ENCODE measurements around the gene ASPHD2.

DNA sequence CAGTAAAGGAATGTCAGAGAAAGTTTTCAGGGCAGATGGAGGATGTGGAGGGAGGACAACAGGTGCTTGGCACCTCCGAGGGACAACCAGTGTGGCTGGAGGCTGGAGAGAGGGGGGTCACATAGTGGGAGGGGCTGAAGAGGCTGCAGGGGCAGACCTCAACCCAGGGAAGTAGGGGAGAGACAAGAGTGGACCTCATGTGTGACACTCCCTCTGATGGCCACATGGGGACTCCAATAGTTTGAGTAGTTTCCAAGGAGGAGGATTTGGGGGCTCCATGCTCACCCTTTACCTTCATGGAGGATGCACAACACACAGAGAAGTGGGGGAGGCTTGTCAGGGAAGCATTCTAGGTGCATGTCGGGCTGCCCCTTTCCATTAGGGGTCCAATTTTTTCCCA, 35.1 kb upstream of the ASPHD2 start:
- no peak for TF ChIP-seq ZNF235 (CRISPR knock-in tag; IDR thresholded peaks at IDR 0.05; ENCODE audit: borderline replicate concordance)
- TF ChIP-seq, protein P1, sequence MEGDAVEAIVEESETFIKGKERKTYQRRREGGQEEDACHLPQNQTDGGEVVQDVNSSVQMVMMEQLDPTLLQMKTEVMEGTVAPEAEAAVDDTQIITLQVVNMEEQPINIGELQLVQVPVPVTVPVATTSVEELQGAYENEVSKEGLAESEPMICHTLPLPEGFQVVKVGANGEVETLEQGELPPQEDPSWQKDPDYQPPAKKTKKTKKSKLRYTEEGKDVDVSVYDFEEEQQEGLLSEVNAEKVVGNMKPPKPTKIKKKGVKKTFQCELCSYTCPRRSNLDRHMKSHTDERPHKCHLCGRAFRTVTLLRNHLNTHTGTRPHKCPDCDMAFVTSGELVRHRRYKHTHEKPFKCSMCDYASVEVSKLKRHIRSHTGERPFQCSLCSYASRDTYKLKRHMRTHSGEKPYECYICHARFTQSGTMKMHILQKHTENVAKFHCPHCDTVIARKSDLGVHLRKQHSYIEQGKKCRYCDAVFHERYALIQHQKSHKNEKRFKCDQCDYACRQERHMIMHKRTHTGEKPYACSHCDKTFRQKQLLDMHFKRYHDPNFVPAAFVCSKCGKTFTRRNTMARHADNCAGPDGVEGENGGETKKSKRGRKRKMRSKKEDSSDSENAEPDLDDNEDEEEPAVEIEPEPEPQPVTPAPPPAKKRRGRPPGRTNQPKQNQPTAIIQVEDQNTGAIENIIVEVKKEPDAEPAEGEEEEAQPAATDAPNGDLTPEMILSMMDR (CRISPR knock-in tag; IDR thresholded peaks at IDR 0.05), result no peak
- TF ChIP-seq, protein P2, sequence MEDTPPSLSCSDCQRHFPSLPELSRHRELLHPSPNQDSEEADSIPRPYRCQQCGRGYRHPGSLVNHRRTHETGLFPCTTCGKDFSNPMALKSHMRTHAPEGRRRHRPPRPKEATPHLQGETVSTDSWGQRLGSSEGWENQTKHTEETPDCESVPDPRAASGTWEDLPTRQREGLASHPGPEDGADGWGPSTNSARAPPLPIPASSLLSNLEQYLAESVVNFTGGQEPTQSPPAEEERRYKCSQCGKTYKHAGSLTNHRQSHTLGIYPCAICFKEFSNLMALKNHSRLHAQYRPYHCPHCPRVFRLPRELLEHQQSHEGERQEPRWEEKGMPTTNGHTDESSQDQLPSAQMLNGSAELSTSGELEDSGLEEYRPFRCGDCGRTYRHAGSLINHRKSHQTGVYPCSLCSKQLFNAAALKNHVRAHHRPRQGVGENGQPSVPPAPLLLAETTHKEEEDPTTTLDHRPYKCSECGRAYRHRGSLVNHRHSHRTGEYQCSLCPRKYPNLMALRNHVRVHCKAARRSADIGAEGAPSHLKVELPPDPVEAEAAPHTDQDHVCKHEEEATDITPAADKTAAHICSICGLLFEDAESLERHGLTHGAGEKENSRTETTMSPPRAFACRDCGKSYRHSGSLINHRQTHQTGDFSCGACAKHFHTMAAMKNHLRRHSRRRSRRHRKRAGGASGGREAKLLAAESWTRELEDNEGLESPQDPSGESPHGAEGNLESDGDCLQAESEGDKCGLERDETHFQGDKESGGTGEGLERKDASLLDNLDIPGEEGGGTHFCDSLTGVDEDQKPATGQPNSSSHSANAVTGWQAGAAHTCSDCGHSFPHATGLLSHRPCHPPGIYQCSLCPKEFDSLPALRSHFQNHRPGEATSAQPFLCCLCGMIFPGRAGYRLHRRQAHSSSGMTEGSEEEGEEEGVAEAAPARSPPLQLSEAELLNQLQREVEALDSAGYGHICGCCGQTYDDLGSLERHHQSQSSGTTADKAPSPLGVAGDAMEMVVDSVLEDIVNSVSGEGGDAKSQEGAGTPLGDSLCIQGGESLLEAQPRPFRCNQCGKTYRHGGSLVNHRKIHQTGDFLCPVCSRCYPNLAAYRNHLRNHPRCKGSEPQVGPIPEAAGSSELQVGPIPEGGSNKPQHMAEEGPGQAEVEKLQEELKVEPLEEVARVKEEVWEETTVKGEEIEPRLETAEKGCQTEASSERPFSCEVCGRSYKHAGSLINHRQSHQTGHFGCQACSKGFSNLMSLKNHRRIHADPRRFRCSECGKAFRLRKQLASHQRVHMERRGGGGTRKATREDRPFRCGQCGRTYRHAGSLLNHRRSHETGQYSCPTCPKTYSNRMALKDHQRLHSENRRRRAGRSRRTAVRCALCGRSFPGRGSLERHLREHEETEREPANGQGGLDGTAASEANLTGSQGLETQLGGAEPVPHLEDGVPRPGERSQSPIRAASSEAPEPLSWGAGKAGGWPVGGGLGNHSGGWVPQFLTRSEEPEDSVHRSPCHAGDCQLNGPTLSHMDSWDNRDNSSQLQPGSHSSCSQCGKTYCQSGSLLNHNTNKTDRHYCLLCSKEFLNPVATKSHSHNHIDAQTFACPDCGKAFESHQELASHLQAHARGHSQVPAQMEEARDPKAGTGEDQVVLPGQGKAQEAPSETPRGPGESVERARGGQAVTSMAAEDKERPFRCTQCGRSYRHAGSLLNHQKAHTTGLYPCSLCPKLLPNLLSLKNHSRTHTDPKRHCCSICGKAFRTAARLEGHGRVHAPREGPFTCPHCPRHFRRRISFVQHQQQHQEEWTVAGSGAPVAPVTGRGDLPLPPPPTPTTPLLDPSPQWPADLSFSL (CRISPR knock-in tag; IDR thresholded peaks at IDR 0.05), result no peak
- TF ChIP-seq ZBTB21 (CRISPR knock-in tag; IDR thresholded peaks at IDR 0.05), result no peak
- TF ChIP-seq TRIM24 (CRISPR knock-in tag; IDR thresholded peaks at IDR 0.05), result no peak
- TF ChIP-seq ZNF768 (CRISPR knock-in tag; IDR thresholded peaks at IDR 0.05), result no peak
- TF ChIP-seq, protein P3, sequence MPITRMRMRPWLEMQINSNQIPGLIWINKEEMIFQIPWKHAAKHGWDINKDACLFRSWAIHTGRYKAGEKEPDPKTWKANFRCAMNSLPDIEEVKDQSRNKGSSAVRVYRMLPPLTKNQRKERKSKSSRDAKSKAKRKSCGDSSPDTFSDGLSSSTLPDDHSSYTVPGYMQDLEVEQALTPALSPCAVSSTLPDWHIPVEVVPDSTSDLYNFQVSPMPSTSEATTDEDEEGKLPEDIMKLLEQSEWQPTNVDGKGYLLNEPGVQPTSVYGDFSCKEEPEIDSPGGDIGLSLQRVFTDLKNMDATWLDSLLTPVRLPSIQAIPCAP (CRISPR knock-in tag; IDR thresholded peaks at IDR 0.05; ENCODE audit: low read depth), result no peak
- TF ChIP-seq POLR2A (IDR thresholded peaks at IDR 0.05; ENCODE audit: insufficient read depth in 1 of 2, low read depth in 2 of 2, low read length in 2 of 2), result no peak
- TF ChIP-seq, protein P4, sequence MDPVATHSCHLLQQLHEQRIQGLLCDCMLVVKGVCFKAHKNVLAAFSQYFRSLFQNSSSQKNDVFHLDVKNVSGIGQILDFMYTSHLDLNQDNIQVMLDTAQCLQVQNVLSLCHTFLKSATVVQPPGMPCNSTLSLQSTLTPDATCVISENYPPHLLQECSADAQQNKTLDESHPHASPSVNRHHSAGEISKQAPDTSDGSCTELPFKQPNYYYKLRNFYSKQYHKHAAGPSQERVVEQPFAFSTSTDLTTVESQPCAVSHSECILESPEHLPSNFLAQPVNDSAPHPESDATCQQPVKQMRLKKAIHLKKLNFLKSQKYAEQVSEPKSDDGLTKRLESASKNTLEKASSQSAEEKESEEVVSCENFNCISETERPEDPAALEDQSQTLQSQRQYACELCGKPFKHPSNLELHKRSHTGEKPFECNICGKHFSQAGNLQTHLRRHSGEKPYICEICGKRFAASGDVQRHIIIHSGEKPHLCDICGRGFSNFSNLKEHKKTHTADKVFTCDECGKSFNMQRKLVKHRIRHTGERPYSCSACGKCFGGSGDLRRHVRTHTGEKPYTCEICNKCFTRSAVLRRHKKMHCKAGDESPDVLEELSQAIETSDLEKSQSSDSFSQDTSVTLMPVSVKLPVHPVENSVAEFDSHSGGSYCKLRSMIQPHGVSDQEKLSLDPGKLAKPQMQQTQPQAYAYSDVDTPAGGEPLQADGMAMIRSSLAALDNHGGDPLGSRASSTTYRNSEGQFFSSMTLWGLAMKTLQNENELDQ (CRISPR knock-in tag; IDR thresholded peaks at IDR 0.05; ENCODE audit: borderline replicate concordance), result no peak
- TF ChIP-seq SIN3A (IDR thresholded peaks at IDR 0.05; ENCODE audit: borderline replicate concordance, low read depth, low read length), result no peak
- TF ChIP-seq NR2C2 (CRISPR knock-in tag; IDR thresholded peaks at IDR 0.05; ENCODE audit: borderline replicate concordance), result no peak
- no peak for TF ChIP-seq RBM22 (optimal IDR thresholded peaks at IDR 0.05; ENCODE audit: low read length)
- no peak for TF ChIP-seq ZNF274 (CRISPR knock-in tag; IDR thresholded peaks at IDR 0.05)
- TF ChIP-seq CC2D1A (CRISPR knock-in tag; IDR thresholded peaks at IDR 0.05), result no peak

Measured in HepG2 (cell line).